Measurements from ENCODE around the gene IL1RL2.

Gene IL1RL2

GRCh38 chr2:102186791-102187495, at the start of gene IL1RL2:
IL1RL2 (plus strand) TSS chr2:102187023; CDS start chr2:102187868, 845 bp downstream.
- peak in 2 of 4 experiments; percentile 14 to 45 for DNase-seq (ENCODE audit: low read depth in 4 of 4, low spot score in 1 of 4)

GRCh38 chr2:102137138-102137537, 49.7 kb upstream of the IL1RL2 start:
- DNase-seq (ENCODE audit: low read depth in 4 of 4, low spot score in 1 of 4) = peak in 3 of 4 experiments; percentile 25 to 44 (median 27)

GRCh38 chr2:102138331-102138730, 48.5 kb upstream of the IL1RL2 start:
- DNase-seq (ENCODE audit: low read depth in 4 of 4, low spot score in 1 of 4) = no peak

GRCh38 chr2:102139851-102140250, 47.0 kb upstream of the IL1RL2 start:
- no peak for DNase-seq (ENCODE audit: low read depth in 4 of 4, low spot score in 1 of 4)

- no peak for DNase-seq (ENCODE audit: low read depth in 4 of 4, low spot score in 1 of 4)
Measured at GRCh38 chr2:102140377-102140776, 46.4 kb upstream of the IL1RL2 start.

- DNase-seq (ENCODE audit: low read depth in 4 of 4, low spot score in 1 of 4) = no peak
Measured at GRCh38 chr2:102141011-102141943, 45.5 kb upstream of the IL1RL2 start.

GRCh38 chr2:102141970-102142828, 44.6 kb upstream of the IL1RL2 start, which contains the start of gene IL1R1:
IL1R1 (plus strand) TSS chr2:102142746; CDS start chr2:102157725, 14,979 bp downstream.
- no peak for DNase-seq (ENCODE audit: low read depth in 4 of 4, low spot score in 1 of 4)

- DNase-seq (ENCODE audit: low read depth in 4 of 4, low spot score in 1 of 4) = no peak
Measured at GRCh38 chr2:102142829-102143449, 43.9 kb upstream of the IL1RL2 start.

- no peak for DNase-seq (ENCODE audit: low read depth in 4 of 4, low spot score in 1 of 4)
Measured at GRCh38 chr2:102143450-102143985, 43.3 kb upstream of the IL1RL2 start.

- DNase-seq (ENCODE audit: low read depth in 4 of 4, low spot score in 1 of 4) = no peak
Measured at GRCh38 chr2:102144128-102144527, 42.7 kb upstream of the IL1RL2 start.

- DNase-seq (ENCODE audit: low read depth in 4 of 4, low spot score in 1 of 4) = no peak
Measured at GRCh38 chr2:102145107-102145506, 41.7 kb upstream of the IL1RL2 start.

GRCh38 chr2:102145934-102146333, 40.9 kb upstream of the IL1RL2 start:
- DNase-seq (ENCODE audit: low read depth in 4 of 4, low spot score in 1 of 4) = no peak

- DNase-seq (ENCODE audit: low read depth in 4 of 4, low spot score in 1 of 4) = peak; percentile 31 to 56 (median 36)
Measured at GRCh38 chr2:102147935-102148334, 38.9 kb upstream of the IL1RL2 start.

GRCh38 chr2:102149243-102149642, 37.6 kb upstream of the IL1RL2 start:
- no peak for DNase-seq (ENCODE audit: low read depth in 4 of 4, low spot score in 1 of 4)

GRCh38 chr2:102149644-102150455, 37.0 kb upstream of the IL1RL2 start:
- DNase-seq (ENCODE audit: low read depth in 4 of 4, low spot score in 1 of 4) = no peak

- no peak for DNase-seq (ENCODE audit: low read depth in 4 of 4, low spot score in 1 of 4)
Measured at GRCh38 chr2:102154364-102154763, 32.5 kb upstream of the IL1RL2 start.

GRCh38 chr2:102154946-102155702, 31.7 kb upstream of the IL1RL2 start:
- DNase-seq (ENCODE audit: low read depth in 4 of 4, low spot score in 1 of 4) = no peak

GRCh38 chr2:102155703-102156515, 30.9 kb upstream of the IL1RL2 start:
- DNase-seq (ENCODE audit: low read depth in 4 of 4, low spot score in 1 of 4) = no peak

All from stimulated activated CD4-positive, alpha-beta T cell treated with anti-CD3 and anti-CD28 coated beads, Interleukin-1b, Interleukin-23, amount 100 ng/mL, for 24 hours (primary cell).